HG02759 (cell line): ENCODE data around the gene TOP3A.
A peak's percentile ranks its signal among the peaks of the same experiment; 100 is the strongest.
"Not testable (repeated sequence)": the region's sequence is repeated elsewhere in the genome, so short reads cannot be mapped to it uniquely, and the experiment has no call there.

Source experiments
- ATAC-seq: cut with Tn5 transposase; IDR thresholded peaks from one replicate; pipeline ENCODE4 v1.9.1; 2021; ENCODE audit warnings: mild to moderate bottlenecking, moderate library complexity; ENCODE audit not compliant: unreplicated experiment

TOP3A gene

GRCh38 chr17:18314731-18315561 is at the start of gene TOP3A, which contains the start of gene SMCR8:
Gene TOP3A, minus strand, starts transcription at chr17:18314994. Its CDS starts 216 bp downstream, at chr17:18314778.
Gene SMCR8, plus strand, starts transcription at chr17:18315293. Its CDS starts 497 bp downstream, at chr17:18315790.
- ATAC-seq, result peak; percentile 87

GRCh38 chr17:18364166-18364565 is 49.4 kb upstream of the TOP3A start:
- no peak for ATAC-seq

GRCh38 chr17:18363101-18364049 is 48.6 kb upstream of the TOP3A start, which contains the start of gene SHMT1:
Gene SHMT1, minus strand, starts transcription at chr17:18363550. Its CDS starts 7,569 bp downstream, at chr17:18355981.
- peak; percentile 99 for ATAC-seq

- ATAC-seq, result no peak
Measured at GRCh38 chr17:18362698-18363100, 47.9 kb upstream of the TOP3A start.

- ATAC-seq, result no peak
Measured at GRCh38 chr17:18361837-18362697, 47.3 kb upstream of the TOP3A start.

GRCh38 chr17:18360518-18360917 is 45.7 kb upstream of the TOP3A start:
- ATAC-seq, result no peak

- no peak for ATAC-seq
Measured at GRCh38 chr17:18356624-18357023, 41.8 kb upstream of the TOP3A start.

- ATAC-seq, result no peak
Measured at GRCh38 chr17:18353541-18353940, 38.7 kb upstream of the TOP3A start.

- ATAC-seq, result no peak
Measured at GRCh38 chr17:18344021-18344420, 29.2 kb upstream of the TOP3A start.

- no peak for ATAC-seq
Measured at GRCh38 chr17:18339933-18340332, 25.1 kb upstream of the TOP3A start.

- not testable (repeated sequence) for ATAC-seq
Measured at GRCh38 chr17:18338158-18338557, 23.4 kb upstream of the TOP3A start.

GRCh38 chr17:18332909-18333489 is 18.2 kb upstream of the TOP3A start:
- ATAC-seq, result no peak

- ATAC-seq, result no peak
Measured at GRCh38 chr17:18331879-18332278, 17.1 kb upstream of the TOP3A start.

- ATAC-seq, result no peak
Measured at GRCh38 chr17:18328643-18329204, 13.9 kb upstream of the TOP3A start.

GRCh38 chr17:18327556-18327955 is 12.8 kb upstream of the TOP3A start:
- no peak for ATAC-seq

GRCh38 chr17:18327093-18327492 is 12.3 kb upstream of the TOP3A start:
- ATAC-seq, result no peak

- no peak for ATAC-seq
Measured at GRCh38 chr17:18326572-18326971, 11.8 kb upstream of the TOP3A start.

- ATAC-seq, result no peak
Measured at GRCh38 chr17:18326039-18326438, 11.2 kb upstream of the TOP3A start.

- no peak for ATAC-seq
Measured at GRCh38 chr17:18324140-18325050, 9.6 kb upstream of the TOP3A start.
